ENCODE measurements around the gene IFI44L.
A peak's percentile ranks its signal among the peaks of the same experiment; 100 is the strongest.

IFI44L gene

DNA sequence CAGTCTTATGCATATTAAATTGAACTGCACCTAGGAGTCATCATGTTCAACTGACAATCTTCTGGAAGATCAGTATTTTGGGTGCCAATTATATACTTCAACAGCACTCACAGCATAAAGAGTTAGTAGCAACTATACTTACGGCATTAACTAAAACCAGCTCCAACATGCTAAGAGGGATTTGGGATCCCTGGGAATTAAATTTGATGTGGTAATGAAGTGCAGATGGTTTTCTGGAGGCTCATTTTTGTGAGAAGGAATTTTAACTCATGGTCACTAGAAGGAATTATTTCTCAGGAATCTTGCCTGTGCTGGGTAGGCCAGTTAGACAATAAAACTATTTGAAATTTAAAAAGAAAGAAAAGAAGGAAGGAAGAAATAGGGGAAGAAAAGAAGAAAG is 47.7 kb downstream of the IFI44L start:
- no peak overlapping the region for H3K4me3 ChIP-seq (ENCODE audit: low read depth, low read length)
- TF ChIP-seq, protein P1, sequence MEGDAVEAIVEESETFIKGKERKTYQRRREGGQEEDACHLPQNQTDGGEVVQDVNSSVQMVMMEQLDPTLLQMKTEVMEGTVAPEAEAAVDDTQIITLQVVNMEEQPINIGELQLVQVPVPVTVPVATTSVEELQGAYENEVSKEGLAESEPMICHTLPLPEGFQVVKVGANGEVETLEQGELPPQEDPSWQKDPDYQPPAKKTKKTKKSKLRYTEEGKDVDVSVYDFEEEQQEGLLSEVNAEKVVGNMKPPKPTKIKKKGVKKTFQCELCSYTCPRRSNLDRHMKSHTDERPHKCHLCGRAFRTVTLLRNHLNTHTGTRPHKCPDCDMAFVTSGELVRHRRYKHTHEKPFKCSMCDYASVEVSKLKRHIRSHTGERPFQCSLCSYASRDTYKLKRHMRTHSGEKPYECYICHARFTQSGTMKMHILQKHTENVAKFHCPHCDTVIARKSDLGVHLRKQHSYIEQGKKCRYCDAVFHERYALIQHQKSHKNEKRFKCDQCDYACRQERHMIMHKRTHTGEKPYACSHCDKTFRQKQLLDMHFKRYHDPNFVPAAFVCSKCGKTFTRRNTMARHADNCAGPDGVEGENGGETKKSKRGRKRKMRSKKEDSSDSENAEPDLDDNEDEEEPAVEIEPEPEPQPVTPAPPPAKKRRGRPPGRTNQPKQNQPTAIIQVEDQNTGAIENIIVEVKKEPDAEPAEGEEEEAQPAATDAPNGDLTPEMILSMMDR (IDR thresholded peaks at IDR 0.05; ENCODE audit: low read depth, low read length): no peak
- no peak for TF ChIP-seq POLR2A (IDR thresholded peaks at IDR 0.05; ENCODE audit: extremely low read depth, insufficient read length)
- DNase-seq (ENCODE audit: low read depth): no peak

DNA sequence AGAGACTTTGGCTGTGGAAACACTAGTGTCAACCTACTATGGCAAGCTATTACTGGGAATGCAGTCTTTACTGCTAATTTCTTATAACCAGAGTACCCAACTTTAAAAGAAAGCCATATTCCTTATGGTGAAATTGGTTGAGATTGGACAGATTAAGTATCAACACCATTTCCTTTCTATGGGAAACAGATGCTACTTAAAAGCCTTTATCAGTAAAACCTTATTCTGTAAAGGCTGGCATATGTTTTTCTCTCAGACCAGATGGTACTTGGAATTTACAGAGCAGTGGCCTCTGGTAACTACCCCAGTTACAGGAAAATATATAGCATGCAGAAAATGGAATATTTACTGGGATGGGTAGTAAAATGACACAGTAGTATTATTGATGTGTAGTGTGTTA is 48.2 kb downstream of the IFI44L start:
- no peak overlapping the region for H3K4me3 ChIP-seq (ENCODE audit: low read depth, low read length)
- TF ChIP-seq POLR2A (IDR thresholded peaks at IDR 0.05; ENCODE audit: extremely low read depth, insufficient read length) (no peak), MYC (IDR thresholded peaks at IDR 0.05; ENCODE audit: low read depth, low read length) (no peak)
- TF ChIP-seq, protein P2, sequence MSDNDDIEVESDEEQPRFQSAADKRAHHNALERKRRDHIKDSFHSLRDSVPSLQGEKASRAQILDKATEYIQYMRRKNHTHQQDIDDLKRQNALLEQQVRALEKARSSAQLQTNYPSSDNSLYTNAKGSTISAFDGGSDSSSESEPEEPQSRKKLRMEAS (IDR thresholded peaks at IDR 0.05; ENCODE audit: low read depth, low read length): no peak
- TF ChIP-seq, protein P1 (IDR thresholded peaks at IDR 0.05; ENCODE audit: low read depth, low read length): no peak
- no peak for DNase-seq (ENCODE audit: low read depth)

DNA sequence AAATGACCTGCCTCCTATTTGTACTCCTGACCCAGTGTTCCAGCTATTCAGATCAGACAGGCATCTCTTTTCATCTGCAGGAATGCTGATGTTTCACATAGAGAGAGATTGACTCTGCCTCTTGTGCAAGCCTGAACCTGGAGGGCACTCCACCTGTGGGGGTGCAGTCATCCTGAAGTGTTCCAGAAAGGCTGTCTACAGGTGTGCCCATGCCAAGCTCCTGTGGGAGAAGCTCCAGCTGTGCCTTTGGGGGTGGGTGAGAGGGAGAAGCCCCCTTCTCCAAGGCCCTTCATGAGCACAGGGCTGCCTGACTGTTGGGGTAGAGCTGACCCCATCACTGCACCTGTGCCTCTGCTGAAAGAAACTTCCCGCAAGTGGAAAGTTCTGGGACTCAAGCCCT is 52.2 kb downstream of the IFI44L start:
- no peak overlapping the region for H3K4me3 ChIP-seq (ENCODE audit: low read depth, low read length)
- TF ChIP-seq, protein P2 (IDR thresholded peaks at IDR 0.05; ENCODE audit: low read depth, low read length): no peak
- TF ChIP-seq POLR2A (IDR thresholded peaks at IDR 0.05; ENCODE audit: extremely low read depth, insufficient read length) (no peak), MYC (IDR thresholded peaks at IDR 0.05; ENCODE audit: low read depth, low read length) (no peak)
- no peak for DNase-seq (ENCODE audit: low read depth)

DNA sequence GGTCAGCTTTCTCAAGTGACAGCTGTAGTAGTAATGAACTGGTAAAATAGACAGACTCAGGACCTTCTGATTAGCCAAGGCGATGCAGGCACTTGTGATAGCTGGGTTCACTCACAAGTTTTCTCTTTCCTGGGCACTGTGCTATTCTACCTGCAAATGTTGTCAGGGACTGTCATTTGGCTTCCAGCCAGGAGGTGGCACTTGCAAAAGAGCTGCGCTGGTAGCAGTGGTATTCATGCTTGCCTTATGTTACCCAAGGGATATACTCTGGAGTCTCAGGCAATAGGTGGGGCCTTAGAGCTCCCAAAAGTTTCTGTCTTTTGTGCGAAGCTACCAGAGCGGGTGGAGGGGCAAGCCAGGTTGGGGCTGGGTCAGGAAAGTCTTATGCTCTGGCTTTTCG is 52.9 kb downstream of the IFI44L start:
- TF ChIP-seq, protein P1 (IDR thresholded peaks at IDR 0.05; ENCODE audit: low read depth, low read length): no peak
- TF ChIP-seq POLR2A (IDR thresholded peaks at IDR 0.05; ENCODE audit: extremely low read depth, insufficient read length) (no peak), MYC (IDR thresholded peaks at IDR 0.05; ENCODE audit: low read depth, low read length) (no peak)
- TF ChIP-seq, protein P2 (IDR thresholded peaks at IDR 0.05; ENCODE audit: low read depth, low read length): no peak
- peak; percentile 18 for DNase-seq (ENCODE audit: low read depth)
- H3K4me3 ChIP-seq (ENCODE audit: low read depth, low read length): no peak overlapping the region

DNA sequence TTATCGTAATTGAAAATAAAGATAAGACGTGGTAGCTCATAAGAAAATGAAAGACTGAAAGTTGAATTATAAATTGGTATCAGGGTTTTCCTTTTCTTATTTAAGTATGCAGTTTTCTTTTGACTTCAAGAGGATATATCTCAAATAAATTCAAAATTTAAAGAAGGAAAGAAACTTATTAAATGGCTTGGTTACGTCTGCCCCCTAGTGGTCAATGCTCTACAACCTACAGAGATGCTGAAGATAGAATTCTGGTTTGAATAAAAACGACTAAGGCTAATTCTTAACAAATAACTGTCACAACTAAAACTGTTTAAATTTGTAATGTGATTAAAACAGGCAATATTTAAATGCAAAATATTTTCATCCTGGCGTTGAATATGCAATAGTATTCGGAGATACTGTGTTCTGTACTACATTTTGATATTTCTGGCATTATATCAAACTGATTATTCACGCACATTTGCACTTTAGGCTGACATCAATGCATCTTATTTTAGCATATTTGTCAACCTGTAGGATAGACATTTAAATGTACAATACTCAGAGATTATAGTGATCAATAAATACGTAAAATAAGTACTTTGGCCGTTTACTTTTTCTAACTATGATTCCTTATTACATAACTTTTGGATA is 56.2 kb downstream of the IFI44L start:
- peak; percentile 62 for DNase-seq (ENCODE audit: low read depth)
- H3K4me3 ChIP-seq (ENCODE audit: low read depth, low read length): no peak overlapping the region
- TF ChIP-seq POLR2A (IDR thresholded peaks at IDR 0.05; ENCODE audit: extremely low read depth, insufficient read length): no peak
- TF ChIP-seq, protein P1 (IDR thresholded peaks at IDR 0.05; ENCODE audit: low read depth, low read length): peak; percentile 53

DNA sequence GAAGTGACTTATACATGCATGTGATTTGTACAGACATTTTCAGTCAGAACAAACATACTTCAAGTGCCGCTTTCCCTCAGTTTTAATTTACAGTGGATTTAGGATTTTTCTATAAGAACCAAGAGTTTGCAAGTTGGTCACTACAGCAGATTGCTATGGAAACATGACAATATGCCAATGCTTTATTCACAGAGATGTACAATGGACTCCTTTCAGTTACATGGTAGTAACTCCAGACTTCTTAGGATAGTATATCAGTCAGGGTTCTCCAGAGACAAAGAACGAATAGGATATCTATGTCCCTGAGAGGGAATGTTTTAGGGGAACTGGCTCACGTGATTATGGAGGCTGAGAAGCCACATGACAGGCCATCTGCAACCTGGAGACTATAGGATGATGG is 56.7 kb downstream of the IFI44L start:
- no peak overlapping the region for H3K4me3 ChIP-seq (ENCODE audit: low read depth, low read length)
- TF ChIP-seq, protein P2 (IDR thresholded peaks at IDR 0.05; ENCODE audit: low read depth, low read length): no peak
- TF ChIP-seq POLR2A (IDR thresholded peaks at IDR 0.05; ENCODE audit: extremely low read depth, insufficient read length): no peak
- no peak for TF ChIP-seq MYC (IDR thresholded peaks at IDR 0.05; ENCODE audit: low read depth, low read length)
- TF ChIP-seq, protein P1 (IDR thresholded peaks at IDR 0.05; ENCODE audit: low read depth, low read length): no peak
- DNase-seq (ENCODE audit: low read depth): no peak
